GM12878 (cell line): ENCODE results near the gene SMIM28. TPM values are rescaled to one million over a fixed set of nuclear protein-coding genes. Genes with fewer than 3 reads are reported as not detected.

ENCODE experiments used
- ATAC-seq: fragments of 200-7000 bp; cut with Tn5 transposase; 3 replicates; pipeline ENCODE4 v1.9.1; 2020; ENCODE audit warnings: mild to moderate bottlenecking, moderate library complexity
- Bru-seq: library from RNA; stranded (reverse); fragments of 400-500 nt; gene quantifications from one replicate; lab custom pipeline; 2021; lab: Mats Ljungman, UMichigan
- BruChase-seq, 2 experiments: library from RNA; stranded (reverse); fragments of 400-500 nt; gene quantifications; one replicate each; lab custom pipeline; 2021; lab: Mats Ljungman, UMichigan
- BruUV-seq: library from RNA; stranded (reverse); fragments of 400-500 nt; replicated peaks from 2 replicates; lab custom pipeline; 2021; lab: Mats Ljungman, UMichigan
- CTCF ChIA-PET: fragments of 300-600 bp; sonication (Branson Sonifier 250); formaldehyde crosslinking; extraction: SDS; loops from one replicate; lab custom pipeline; 2021; ENCODE audit warnings: inconsistent platforms; lab: Yijun Ruan, JAX
- POLR2A ChIA-PET: fragments of 350-600 bp; formaldehyde crosslinking; extraction: SDS; loops from one replicate; lab custom pipeline; 2021; ENCODE audit warnings: inconsistent platforms; lab: Charles Lee
- RAD21 ChIA-PET: fragments of 300-600 bp; sonication (Branson Sonifier 250); formaldehyde crosslinking; loops from one replicate; lab custom pipeline; 2023; ENCODE audit warnings: antibody characterized with exemption; ENCODE audit not compliant: unreplicated experiment; lab: Charles Lee
- SMC1A ChIA-PET: fragments of 300-600 bp; sonication (Branson Sonifier 250); formaldehyde crosslinking; loops from one replicate; lab custom pipeline; 2023; ENCODE audit not compliant: unreplicated experiment, uncharacterized antibody; lab: Charles Lee
- DNase-seq: peaks from one replicate; pipeline ENCODE4 v3.0.0-alpha.2; 2011; ENCODE audit warnings: low read depth, low spot score
- FAIRE-seq: peaks from 3 replicates; lab custom pipeline; 2011; peaks lifted over from hg19 to GRCh38; lab: Jason Lieb, UNC
- H2AFZ ChIP-seq: 2 replicates; pipeline ENCODE4 v1.6.0; 2011; ENCODE audit warnings: low read depth, low read length, control low read depth; ENCODE audit not compliant: control insufficient read depth
- H3K27ac ChIP-seq: 2 replicates; pipeline ENCODE4 v1.5.1; 2011; ENCODE audit warnings: control low read depth; ENCODE audit not compliant: control insufficient read depth, insufficient read depth
- H3K27me3 ChIP-seq, 2 experiments: replicated peaks in 1 of 2; 2 replicates each; pipeline versions ENCODE4 v1.6.0 to v1.6.1; 2011; ENCODE audit warnings: low read length in 1 of 2; ENCODE audit not compliant: control insufficient read depth in 2 of 2, insufficient read depth in 2 of 2
- H3K36me3 ChIP-seq, 2 experiments: 2 replicates each; pipeline ENCODE4 v1.5.1; 2011; ENCODE audit warnings: low read length in 1 of 2; ENCODE audit not compliant: control insufficient read depth in 2 of 2, insufficient read depth in 2 of 2
- H3K4me1 ChIP-seq: 2 replicates; pipeline ENCODE4 v1.6.1; 2011; ENCODE audit warnings: mild to moderate bottlenecking, low read length, moderate library complexity, mixed read lengths; ENCODE audit not compliant: control insufficient read depth, insufficient read depth
- H3K4me2 ChIP-seq: 2 replicates; pipeline ENCODE4 v1.6.0; 2011; ENCODE audit warnings: control low read depth; ENCODE audit not compliant: control insufficient read depth, insufficient read depth
- H3K4me3 ChIP-seq: fragments of 200-600 bp; sonication (generic); 2 replicates; pipeline ENCODE4 v1.5.1; 2016
- H3K79me2 ChIP-seq: 2 replicates; pipeline ENCODE4 v1.6.0; 2011; ENCODE audit warnings: low read length; ENCODE audit not compliant: control insufficient read depth, insufficient read depth
- H3K9ac ChIP-seq: 2 replicates; pipeline ENCODE4 v1.8.0; 2011; ENCODE audit warnings: low read length, control low read depth, mixed read lengths; ENCODE audit not compliant: control insufficient read depth, insufficient read depth
- H3K9me3 ChIP-seq: replicated peaks from 3 replicates; pipeline ENCODE4 v1.5.1; 2011; ENCODE audit warnings: mild to moderate bottlenecking, low read length; ENCODE audit not compliant: control insufficient read depth, insufficient read depth
- H4K20me1 ChIP-seq: 2 replicates; pipeline ENCODE4 v1.6.0; 2011; ENCODE audit not compliant: control insufficient read depth, insufficient read depth
- CHD4 ChIP-seq: fragments of 200-600 bp; sonication (generic); IDR thresholded peaks from 2 replicates; pipeline ENCODE4 v1.6.1; 2016; ENCODE audit warnings: mild to moderate bottlenecking
- CREB1 ChIP-seq: IDR thresholded peaks from 2 replicates; pipeline ENCODE4 v1.6.1; 2012; ENCODE audit warnings: low read depth, mild to moderate bottlenecking, inconsistent platforms
- CREM ChIP-seq: IDR thresholded peaks from 2 replicates; pipeline ENCODE4 v1.6.1; 2014; ENCODE audit warnings: antibody characterized with exemption, low read depth
- GATAD2B ChIP-seq: fragments of 450-650 bp; conservative IDR thresholded peaks from 2 replicates; pipeline ENCODE4 v1.6.1; 2017; ENCODE audit warnings: low read depth, mild to moderate bottlenecking, moderate library complexity
- KLF5 ChIP-seq: fragments of 450-650 bp; IDR thresholded peaks from 2 replicates; pipeline ENCODE4 v1.6.1; 2014; ENCODE audit warnings: mild to moderate bottlenecking; ENCODE audit not compliant: partially characterized antibody
- MEF2A ChIP-seq: IDR thresholded peaks from 2 replicates; pipeline ENCODE4 v1.6.1; 2011; ENCODE audit warnings: low read depth, mild to moderate bottlenecking, low read length, moderate library complexity; ENCODE audit not compliant: insufficient read depth
- NFYB ChIP-seq: IDR thresholded peaks from 2 replicates; pipeline ENCODE4 v1.6.1; 2011; ENCODE audit warnings: low read depth, mild to moderate bottlenecking, low read length, improper control_type of control experiment, moderate library complexity; ENCODE audit not compliant: insufficient read depth
- PRDM15 ChIP-seq: fragments of 450-650 bp; formaldehyde crosslinking; IDR thresholded peaks from 2 replicates; pipeline ENCODE4 v1.4.0; 2020; ENCODE audit warnings: mild to moderate bottlenecking, moderate library complexity
- USF1 ChIP-seq: IDR thresholded peaks from 2 replicates; pipeline ENCODE4 v1.6.1; 2011; ENCODE audit warnings: borderline replicate concordance, low read depth, mild to moderate bottlenecking, moderate library complexity, mixed read lengths, low read length; ENCODE audit not compliant: insufficient read depth; ENCODE audit errors: extremely low read length
- ZBTB33 ChIP-seq: fragments of 450-650 bp; IDR thresholded peaks from 2 replicates; pipeline ENCODE4 v1.6.1; 2017; ENCODE audit warnings: mild to moderate bottlenecking
- WGBS: methylation state at CpG from one replicate; pipeline ENCODE4 v1.1.6; 2016; ENCODE audit warnings: low lambda C conversion rate; ENCODE audit not compliant: insufficient replicate concordance, insufficient coverage; ENCODE audit errors: missing lambda C conversion rate; 5-methylcytosine and 5-hydroxymethylcytosine counted together
- in situ Hi-C: fragments of 300-500 bp; cut with MboI; formaldehyde crosslinking; loops from 9 replicates; pipeline ENCODE4 v1.14.3; 2018; ENCODE audit warnings: mixed read lengths
- intact Hi-C: fragments of 100-400 bp; cut with micrococcal nuclease; formaldehyde crosslinking; loops from one replicate; pipeline ENCODE4 v1.14.2; 2022; ENCODE audit not compliant: unreplicated experiment
- long read RNA-seq, 2 experiments: library from polyadenylated mRNA; unstranded; transcript quantifications; one replicate each; pipeline ENCODE4 v2.0.0, GENCODE V29; 2019 to 2020
- polyA minus RNA-seq, 3 experiments: library from RNA; depleted of rRNA, polyadenylated mRNA; stranded (reverse); fragments of >200 nt; gene quantifications; 2 replicates each; pipeline ENCODE4 v1.2.3, GENCODE V29; 2011
- polyA plus RNA-seq, 11 experiments: library from polyadenylated mRNA; depleted of rRNA in 4 of 11; unstranded in 6 of 11; stranded (reverse) in 5 of 11; fragments of >200 nt; fragmentation: Nextera tagmentation in 4 of 11; fragmentation: Illumina TruSeq in 1 of 11; extraction: Ambion mirVana in 4 of 11; extraction: Trizol in 1 of 11; gene quantifications; 1 replicate in 1 of 11; 2 replicates in 10 of 11; pipeline versions ENCODE4 v1.2.1 to v1.2.3, GENCODE V29; 2011 to 2016; ENCODE audit warnings: inconsistent platforms in 2 of 11, missing spikeins in 2 of 11, low read depth in 1 of 11
- total RNA-seq, 4 experiments: library from RNA; depleted of rRNA in 3 of 4; stranded (reverse); fragments of >200 nt in 3 of 4; fragmentation: Illumina TruSeq in 1 of 4; extraction: Trizol in 1 of 4; gene quantifications; 2 replicates each; pipeline versions ENCODE4 v1.2.1 to v1.2.3, GENCODE V29; 2013 to 2021

The SMIM28 gene
- not detected in 2 replicates for total RNA-seq (2013; cell fraction: nucleolus; rRNA removed)
- not detected in 2 replicates for total RNA-seq (2014; rRNA removed)
- total RNA-seq (2014; rRNA removed; fragmentation: Illumina TruSeq; extraction: Trizol): not detected in 2 replicates
- total RNA-seq (2021): not detected in 2 replicates
- polyA plus RNA-seq (2011; ENCODE audit: low read depth): not detected
- polyA plus RNA-seq (2011; rRNA removed): not detected in 2 replicates
- not detected in 2 replicates for polyA plus RNA-seq (2011; cell fraction: cytosol; rRNA removed)
- not detected in 2 replicates for polyA plus RNA-seq (2011; cell fraction: nucleus; rRNA removed)
- polyA plus RNA-seq (2012): not detected in 2 replicates
- not detected in 2 replicates for polyA plus RNA-seq (2014; fragmentation: Illumina TruSeq; extraction: Trizol)
- not detected for polyA plus RNA-seq (2014; fragmentation: Nextera tagmentation; extraction: Ambion mirVana)
- polyA plus RNA-seq (2014; rRNA removed): not detected in 2 replicates
- polyA plus RNA-seq (2016; fragmentation: Nextera tagmentation; extraction: Ambion mirVana): not detected
- polyA minus RNA-seq (2011; rRNA and poly(A)+ RNA removed): not detected in 2 replicates
- polyA minus RNA-seq (2011; cell fraction: cytosol; rRNA and poly(A)+ RNA removed): not detected in 2 replicates
- not detected in 2 replicates for polyA minus RNA-seq (2011; cell fraction: nucleus; rRNA and poly(A)+ RNA removed)
- not detected for Bru-seq, nascent RNA
- BruChase-seq, experiment 1, labeled RNA remaining after a 6-hour chase: not detected
- not detected for BruChase-seq, experiment 2, labeled RNA remaining after a 2-hour chase
- long read RNA-seq, experiment 1: 0 reads
- long read RNA-seq, experiment 2: 0 reads

GRCh38 chr6:138377844-138378243 lies at the start of gene SMIM28:
Gene SMIM28 (plus strand): TSS chr6:138377905. CDS start chr6:138378073, 168 bp downstream.
- H3K27ac ChIP-seq: no peak within 1 kb of the TSS
- no peak within 1 kb of the TSS for H3K4me2 ChIP-seq
- no peak within 1 kb of the TSS for H2AFZ ChIP-seq
- H3K36me3 ChIP-seq: no peaks in the 10 kb centered on the region
- no peak within 1 kb of the TSS for H3K9ac ChIP-seq
- ChIA-PET POLR2A (no interaction called here), CTCF (no interaction called here), SMC1A (interaction anchor here (0.6 to 1.1 kb wide), 4 partner anchors 9 to 271 kb away, joined by 3 read pairs; no protein-coding TSS in a partner anchor), RAD21 (no interaction called here)
- no peaks in the 10 kb centered on the region; a peak in 2 of 4 replicates for H3K27me3 ChIP-seq
- H4K20me1 ChIP-seq: no peaks in the 10 kb centered on the region
- in situ Hi-C loops (no loop called here), intact Hi-C loops (no loop called here)
- ATAC-seq: no peak
- BruUV-seq: no TSS peak
- H3K9me3 ChIP-seq: no peaks in the 10 kb centered on the region
- H3K79me2 ChIP-seq: no peaks in the 10 kb centered on the region
- H3K4me3 ChIP-seq: no peak within 1 kb of the TSS
- H3K4me1 ChIP-seq: no peaks in the 10 kb centered on the region
- FAIRE-seq: no peak
- no peak for DNase-seq
- WGBS: 46% methylated on average over 6 of the region's 6 CpGs
- TF ChIP-seq CREM (no peak), USF1 (no peak), GATAD2B (no peak), CREB1 (no peak), KLF5 (no peak), MEF2A (no peak), PRDM15 (no peak), NFYB (no peak), CHD4 (no peak), ZBTB33 (no peak)
